ENCODE results near the gene HSF4. TPM values are rescaled to one million over a fixed set of nuclear protein-coding genes. Genes with fewer than 3 reads are reported as not detected.

Gene HSF4
- total RNA-seq, 1 experiment from 2014 or later, result 1.2 TPM

GRCh38 chr16:67161595-67162058 lies 2.9 kb upstream of the HSF4 start:
- Mint-ChIP-seq H3K36me3 (ENCODE audit: insufficient read depth in 1 of 3, low read depth in 3 of 3) (no peaks in the 10 kb centered on the region; a peak in 1 of 7 replicates), H3K27me3 (ENCODE audit: low read depth) (peaks cover 99% of the 10 kb centered on the region), H3K4me3 (peak overlapping the region in 1 of 2 experiments; percentile 63; a peak in 3 of 5 replicates), H3K9me3 (peaks cover 3 to 7% of the 10 kb centered on the region in 2 experiments; a peak in 3 of 5 replicates), H3K4me1 (peaks cover 9 to 36% of the 10 kb centered on the region in 2 experiments), H3K27ac (no peak overlapping the region; a peak in 1 of 7 replicates)
- Histone ChIP-seq H3K9me3 (ENCODE audit: control insufficient read depth, low read depth, low read length) (no peaks in the 10 kb centered on the region), H4K91ac (ENCODE audit: insufficient read length, low read depth, low read length) (no peak overlapping the region), H4K8ac (replicated peaks; ENCODE audit: insufficient read length, low read depth, low read length) (no peak overlapping the region), H2BK20ac (ENCODE audit: low read depth, low read length, poor library complexity, severe bottlenecking) (no peak overlapping the region), H2BK15ac (ENCODE audit: low read depth, low read length) (no peak overlapping the region), H2BK12ac (ENCODE audit: insufficient read length, low read depth, low read length) (no peak overlapping the region), H3K23ac (ENCODE audit: insufficient read length, low read depth, low read length) (no peak overlapping the region), H3K23me2 (ENCODE audit: insufficient read length, low read depth, low read length, poor library complexity, severe bottlenecking) (peaks cover 14% of the 10 kb centered on the region), H3K9ac (ENCODE audit: extremely low read depth, insufficient read length, low read length) (no peak overlapping the region), H3K18ac (ENCODE audit: insufficient read length, low read depth, low read length) (no peak overlapping the region), H3K14ac (ENCODE audit: insufficient read depth, low read length) (no peak overlapping the region), H3K79me2 (ENCODE audit: insufficient read depth, low read length) (no peaks in the 10 kb centered on the region), H2AFZ (ENCODE audit: low read length) (no peak overlapping the region), H3K4me1 (ENCODE audit: insufficient read depth, low read length) (no peaks in the 10 kb centered on the region), H3K79me1 (ENCODE audit: insufficient read depth, low read depth, low read length, poor library complexity, severe bottlenecking) (no peaks in the 10 kb centered on the region), H4K5ac (ENCODE audit: insufficient read length, low read depth, low read length) (no peak overlapping the region), H3T11ph (ENCODE audit: low read length) (no peak overlapping the region), H3K27ac (ENCODE audit: insufficient read length, low read depth, low read length) (no peak overlapping the region), H2BK5ac (ENCODE audit: insufficient read length, low read length) (no peak overlapping the region), H3K4me2 (ENCODE audit: insufficient read depth, insufficient read length, low read length) (peak overlapping the region; percentile 6), H3K27me3 (ENCODE audit: insufficient read depth, low read length) (peaks cover 95% of the 10 kb centered on the region), H3K4ac (ENCODE audit: low read depth, low read length) (no peak overlapping the region), H3K56ac (ENCODE audit: insufficient read length, low read depth, low read length) (no peak overlapping the region), H2AK5ac (ENCODE audit: insufficient read length, low read length) (no peak overlapping the region), H4K20me1 (ENCODE audit: control insufficient read depth, insufficient read depth, insufficient read length) (no peaks in the 10 kb centered on the region), H2BK120ac (ENCODE audit: low read depth, low read length, poor library complexity, severe bottlenecking) (no peak overlapping the region)
- no CpG with 5 or more reads among the region's 25 CpGs for WGBS (ENCODE audit: extremely low coverage, insufficient read length, low lambda C conversion rate)
- TF ChIP-seq CTCF (conservative IDR thresholded peaks at IDR 0.05), result no peak
- DNase-seq, result peak; percentile 66

Data from H9 (cell line).